ENCODE data around the gene DCC. TPM values are rescaled to one million over a fixed set of nuclear protein-coding genes. Genes with fewer than 3 reads are reported as not detected.

Gene DCC
- total RNA-seq, 1 experiment from 2014 or later: 0.72 TPM

GRCh38 chr18:52475325-52475724 is 135.3 kb downstream of the DCC start (continued):
- TF ChIP-seq STAT6 (CRISPR knock-in tag; conservative IDR thresholded peaks at IDR 0.05; ENCODE audit: low read depth): no peak

GRCh38 chr18:52481116-52481515 is 141.1 kb downstream of the DCC start:
- Mint-ChIP-seq H3K9me3 (peaks cover 10% of the 10 kb centered on the region), H3K36me3 (no peaks in the 10 kb centered on the region), H3K4me1 (0 out of 2 replicates have a peak, but pooled peaks cover 3% of the 10 kb centered on the region), H3K4me3 (no peak overlapping the region), H3K27me3 (ENCODE audit: low read depth) (no peaks in the 10 kb centered on the region), H3K27ac (no peak overlapping the region)
- no peak for DNase-seq (ENCODE audit: low spot score)
- ChIA-PET CTCF (no interaction called here), POLR2A (no interaction called here)
- ATAC-seq: no peak
- TF ChIP-seq FOXK1 (CRISPR knock-in tag; IDR thresholded peaks at IDR 0.05) (no peak), ETV6 (CRISPR knock-in tag; IDR thresholded peaks at IDR 0.05) (no peak), GTF2I (CRISPR knock-in tag; conservative IDR thresholded peaks at IDR 0.05) (no peak), E2F5 (CRISPR knock-in tag; IDR thresholded peaks at IDR 0.05) (no peak)
- TF ChIP-seq, protein P1, sequence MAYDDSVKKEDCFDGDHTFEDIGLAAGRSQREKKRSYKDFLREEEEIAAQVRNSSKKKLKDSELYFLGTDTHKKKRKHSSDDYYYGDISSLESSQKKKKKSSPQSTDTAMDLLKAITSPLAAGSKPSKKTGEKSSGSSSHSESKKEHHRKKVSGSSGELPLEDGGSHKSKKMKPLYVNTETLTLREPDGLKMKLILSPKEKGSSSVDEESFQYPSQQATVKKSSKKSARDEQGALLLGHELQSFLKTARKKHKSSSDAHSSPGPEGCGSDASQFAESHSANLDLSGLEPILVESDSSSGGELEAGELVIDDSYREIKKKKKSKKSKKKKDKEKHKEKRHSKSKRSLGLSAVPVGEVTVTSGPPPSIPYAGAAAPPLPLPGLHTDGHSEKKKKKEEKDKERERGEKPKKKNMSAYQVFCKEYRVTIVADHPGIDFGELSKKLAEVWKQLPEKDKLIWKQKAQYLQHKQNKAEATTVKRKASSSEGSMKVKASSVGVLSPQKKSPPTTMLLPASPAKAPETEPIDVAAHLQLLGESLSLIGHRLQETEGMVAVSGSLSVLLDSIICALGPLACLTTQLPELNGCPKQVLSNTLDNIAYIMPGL (CRISPR knock-in tag; IDR thresholded peaks at IDR 0.05): no peak

DNA sequence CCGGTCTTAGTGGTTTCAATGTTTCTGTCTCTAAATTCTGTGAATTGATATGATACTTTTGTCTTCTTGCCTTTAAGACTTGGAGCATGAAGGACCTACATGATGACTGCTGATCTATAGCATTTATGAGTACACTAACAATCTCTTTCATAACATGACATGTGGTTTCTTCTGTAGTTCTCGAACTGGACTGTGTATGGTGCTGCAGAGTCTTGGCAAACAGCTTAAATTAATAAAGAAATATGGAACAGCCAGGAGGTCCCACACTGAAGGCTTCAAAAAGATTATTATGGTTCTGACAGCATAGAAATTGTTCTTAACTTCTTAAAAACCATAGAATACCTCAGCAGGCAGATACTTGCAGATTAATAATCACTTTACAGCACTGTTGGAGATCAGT is 145.0 kb downstream of the DCC start:
- ATAC-seq (no peak), DNase-seq (ENCODE audit: low spot score) (no peak)
- H3K4me1 Mint-ChIP-seq: 0 out of 2 replicates have a peak, but pooled peaks cover 3% of the 10 kb centered on the region
- CTCF ChIA-PET: no interaction called here
- TF ChIP-seq GABPB1 (CRISPR knock-in tag; IDR thresholded peaks at IDR 0.05): no peak
- TF ChIP-seq FOXK1 (CRISPR knock-in tag; IDR thresholded peaks at IDR 0.05): no peak
- TF ChIP-seq, protein P2, sequence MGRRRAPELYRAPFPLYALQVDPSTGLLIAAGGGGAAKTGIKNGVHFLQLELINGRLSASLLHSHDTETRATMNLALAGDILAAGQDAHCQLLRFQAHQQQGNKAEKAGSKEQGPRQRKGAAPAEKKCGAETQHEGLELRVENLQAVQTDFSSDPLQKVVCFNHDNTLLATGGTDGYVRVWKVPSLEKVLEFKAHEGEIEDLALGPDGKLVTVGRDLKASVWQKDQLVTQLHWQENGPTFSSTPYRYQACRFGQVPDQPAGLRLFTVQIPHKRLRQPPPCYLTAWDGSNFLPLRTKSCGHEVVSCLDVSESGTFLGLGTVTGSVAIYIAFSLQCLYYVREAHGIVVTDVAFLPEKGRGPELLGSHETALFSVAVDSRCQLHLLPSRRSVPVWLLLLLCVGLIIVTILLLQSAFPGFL (CRISPR knock-in tag; IDR thresholded peaks at IDR 0.05; ENCODE audit: borderline replicate concordance): no peak
- no peak for TF ChIP-seq ARID4B (CRISPR knock-in tag; IDR thresholded peaks at IDR 0.05; ENCODE audit: borderline replicate concordance)
- no peak for TF ChIP-seq TCF7 (CRISPR knock-in tag; IDR thresholded peaks at IDR 0.05; ENCODE audit: low read depth)
- no peak for TF ChIP-seq GTF2I (CRISPR knock-in tag; conservative IDR thresholded peaks at IDR 0.05)
- no peak for TF ChIP-seq RORB (CRISPR knock-in tag; IDR thresholded peaks at IDR 0.05)
- TF ChIP-seq NFE2L1 (CRISPR knock-in tag; IDR thresholded peaks at IDR 0.05): no peak
- TF ChIP-seq, protein P3, sequence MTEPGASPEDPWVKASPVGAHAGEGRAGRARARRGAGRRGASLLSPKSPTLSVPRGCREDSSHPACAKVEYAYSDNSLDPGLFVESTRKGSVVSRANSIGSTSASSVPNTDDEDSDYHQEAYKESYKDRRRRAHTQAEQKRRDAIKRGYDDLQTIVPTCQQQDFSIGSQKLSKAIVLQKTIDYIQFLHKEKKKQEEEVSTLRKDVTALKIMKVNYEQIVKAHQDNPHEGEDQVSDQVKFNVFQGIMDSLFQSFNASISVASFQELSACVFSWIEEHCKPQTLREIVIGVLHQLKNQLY (CRISPR knock-in tag; IDR thresholded peaks at IDR 0.05): no peak
- no peak for TF ChIP-seq TP53 (CRISPR knock-in tag; IDR thresholded peaks at IDR 0.05)
- TF ChIP-seq SMAD3 (CRISPR knock-in tag; IDR thresholded peaks at IDR 0.05; ENCODE audit: borderline replicate concordance): no peak
- TF ChIP-seq NFATC4 (CRISPR knock-in tag; IDR thresholded peaks at IDR 0.05): no peak
- no peak for TF ChIP-seq ZNF396 (CRISPR knock-in tag; IDR thresholded peaks at IDR 0.05; ENCODE audit: borderline replicate concordance)
- TF ChIP-seq TEAD4 (CRISPR knock-in tag; IDR thresholded peaks at IDR 0.05): no peak
- no peak for TF ChIP-seq ZNF138 (CRISPR knock-in tag; conservative IDR thresholded peaks at IDR 0.05)
- H3K27me3 Mint-ChIP-seq (ENCODE audit: low read depth): no peaks in the 10 kb centered on the region; the same call in 1 of the 2 replicates
- no peak overlapping the region for H3K4me3 Mint-ChIP-seq
- no peaks in the 10 kb centered on the region for H3K9me3 Mint-ChIP-seq
- H3K36me3 Mint-ChIP-seq: no peaks in the 10 kb centered on the region
- POLR2A ChIA-PET: no interaction called here
- no peak overlapping the region for H3K27ac Mint-ChIP-seq
